ENCODE results near the gene PACS1. TPM values are rescaled to one million over a fixed set of nuclear protein-coding genes. Genes with fewer than 3 reads are reported as not detected.

The PACS1 gene
- total RNA-seq, 1 donor from 2014 or later = 86.9 TPM

DNA sequence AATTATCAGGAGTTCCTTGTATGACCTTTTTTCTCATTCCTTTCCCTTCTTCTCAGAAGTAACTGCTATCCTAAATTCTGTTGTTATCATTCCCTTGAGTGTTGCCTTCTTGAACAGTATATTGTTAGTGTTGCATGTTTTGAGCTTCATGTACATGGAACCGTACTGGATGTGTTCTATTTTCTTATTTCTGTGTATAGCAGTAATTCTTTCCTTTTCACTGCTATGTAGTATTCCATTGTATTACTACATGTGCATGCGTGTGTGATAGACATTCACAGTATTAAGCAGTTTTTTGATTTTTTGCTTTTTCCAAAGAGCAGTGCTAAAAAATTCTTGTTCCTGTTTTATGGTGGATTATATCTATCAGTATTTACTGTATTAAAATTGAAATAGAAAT, 108.1 kb downstream of the PACS1 start:
- DNase-seq (ENCODE audit: low read depth) (no peak), FAIRE-seq (no peak)
- H3K27me3 ChIP-seq (ENCODE audit: insufficient read depth, low read length) = no peaks in the 10 kb centered on the region
- Mint-ChIP-seq H3K27me3 (ENCODE audit: low read depth, unreplicated experiment) (no peaks in the 10 kb centered on the region), H3K9me3 (ENCODE audit: unreplicated experiment) (no peaks in the 10 kb centered on the region), H3K4me1 (ENCODE audit: low read depth, unreplicated experiment) (peaks cover 9% of the 10 kb centered on the region), H3K27ac (ENCODE audit: unreplicated experiment) (no peak overlapping the region), H3K36me3 (ENCODE audit: low read depth, unreplicated experiment) (peaks cover 5% of the 10 kb centered on the region), H3K4me3 (ENCODE audit: unreplicated experiment) (no peak overlapping the region)
- no peak overlapping the region for H3K4me3 ChIP-seq (ENCODE audit: insufficient read depth, low read depth, low read length)
- no peaks in the 10 kb centered on the region for H3K9me3 ChIP-seq (ENCODE audit: insufficient read depth, low read depth, low read length)
- no peak overlapping the region for H2AFZ ChIP-seq (ENCODE audit: low read depth, low read length)
- no peak overlapping the region for H3K27ac ChIP-seq (ENCODE audit: low read depth, low read length)
- TF ChIP-seq, protein P1, sequence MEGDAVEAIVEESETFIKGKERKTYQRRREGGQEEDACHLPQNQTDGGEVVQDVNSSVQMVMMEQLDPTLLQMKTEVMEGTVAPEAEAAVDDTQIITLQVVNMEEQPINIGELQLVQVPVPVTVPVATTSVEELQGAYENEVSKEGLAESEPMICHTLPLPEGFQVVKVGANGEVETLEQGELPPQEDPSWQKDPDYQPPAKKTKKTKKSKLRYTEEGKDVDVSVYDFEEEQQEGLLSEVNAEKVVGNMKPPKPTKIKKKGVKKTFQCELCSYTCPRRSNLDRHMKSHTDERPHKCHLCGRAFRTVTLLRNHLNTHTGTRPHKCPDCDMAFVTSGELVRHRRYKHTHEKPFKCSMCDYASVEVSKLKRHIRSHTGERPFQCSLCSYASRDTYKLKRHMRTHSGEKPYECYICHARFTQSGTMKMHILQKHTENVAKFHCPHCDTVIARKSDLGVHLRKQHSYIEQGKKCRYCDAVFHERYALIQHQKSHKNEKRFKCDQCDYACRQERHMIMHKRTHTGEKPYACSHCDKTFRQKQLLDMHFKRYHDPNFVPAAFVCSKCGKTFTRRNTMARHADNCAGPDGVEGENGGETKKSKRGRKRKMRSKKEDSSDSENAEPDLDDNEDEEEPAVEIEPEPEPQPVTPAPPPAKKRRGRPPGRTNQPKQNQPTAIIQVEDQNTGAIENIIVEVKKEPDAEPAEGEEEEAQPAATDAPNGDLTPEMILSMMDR (IDR thresholded peaks at IDR 0.05; ENCODE audit: insufficient read depth, low read depth, low read length) = no peak
- TF ChIP-seq EZH2 (IDR thresholded peaks at IDR 0.05; ENCODE audit: insufficient read depth, low read length) = no peak
- H3K36me3 ChIP-seq (ENCODE audit: insufficient read depth, low read length) = no peaks in the 10 kb centered on the region
- H3K79me2 ChIP-seq (ENCODE audit: insufficient read depth, low read length) = peaks cover 34% of the 10 kb centered on the region
- no peak overlapping the region for H3K4me2 ChIP-seq (ENCODE audit: low read length)
- H3K4me1 ChIP-seq (ENCODE audit: insufficient read depth, low read length) = no peaks in the 10 kb centered on the region
- H3K9ac ChIP-seq (ENCODE audit: low read length) = no peak overlapping the region
- H4K20me1 ChIP-seq (ENCODE audit: insufficient read depth, low read length) = peaks cover 39% of the 10 kb centered on the region

DNA sequence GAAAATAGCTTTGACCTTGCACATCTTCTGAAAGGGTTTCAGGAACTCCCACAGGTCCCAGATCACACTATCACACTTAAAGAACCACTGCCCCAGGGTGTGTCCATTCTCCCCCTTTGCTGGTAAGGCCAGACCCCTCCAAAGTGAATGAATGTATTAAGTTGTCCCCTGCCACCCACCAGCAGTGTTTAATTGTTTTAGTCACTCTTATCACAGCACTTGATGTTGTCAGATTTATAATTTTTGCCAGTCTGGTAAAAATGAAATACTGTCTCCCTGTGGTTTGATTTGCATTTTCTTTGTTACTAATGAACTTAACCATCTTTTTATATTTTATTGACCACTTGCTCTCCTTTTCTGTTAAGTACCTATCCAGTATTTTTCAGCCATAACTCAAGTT, 108.8 kb downstream of the PACS1 start:
- Histone ChIP-seq H3K79me2 (ENCODE audit: insufficient read depth, low read length) (peaks cover 39% of the 10 kb centered on the region), H3K27ac (ENCODE audit: low read depth, low read length) (no peak overlapping the region), H3K9ac (ENCODE audit: low read length) (no peak overlapping the region), H3K36me3 (ENCODE audit: insufficient read depth, low read length) (no peaks in the 10 kb centered on the region), H4K20me1 (ENCODE audit: insufficient read depth, low read length) (peaks cover 46% of the 10 kb centered on the region), H3K4me3 (ENCODE audit: insufficient read depth, low read depth, low read length) (no peak overlapping the region), H3K27me3 (ENCODE audit: insufficient read depth, low read length) (no peaks in the 10 kb centered on the region), H3K4me2 (ENCODE audit: low read length) (no peak overlapping the region), H2AFZ (ENCODE audit: low read depth, low read length) (no peak overlapping the region), H3K9me3 (ENCODE audit: insufficient read depth, low read depth, low read length) (no peaks in the 10 kb centered on the region), H3K4me1 (ENCODE audit: insufficient read depth, low read length) (no peaks in the 10 kb centered on the region)
- H3K4me3 Mint-ChIP-seq (ENCODE audit: unreplicated experiment) = no peak overlapping the region
- no peaks in the 10 kb centered on the region for H3K27me3 Mint-ChIP-seq (ENCODE audit: low read depth, unreplicated experiment)
- peaks cover 4% of the 10 kb centered on the region for H3K36me3 Mint-ChIP-seq (ENCODE audit: low read depth, unreplicated experiment)
- no peak overlapping the region for H3K27ac Mint-ChIP-seq (ENCODE audit: unreplicated experiment)
- H3K9me3 Mint-ChIP-seq (ENCODE audit: unreplicated experiment) = no peaks in the 10 kb centered on the region
- peaks cover 9% of the 10 kb centered on the region for H3K4me1 Mint-ChIP-seq (ENCODE audit: low read depth, unreplicated experiment)
- no peak for DNase-seq (ENCODE audit: low read depth)
- FAIRE-seq = no peak
- TF ChIP-seq, protein P1 (IDR thresholded peaks at IDR 0.05; ENCODE audit: insufficient read depth, low read depth, low read length) = no peak
- no peak for TF ChIP-seq EZH2 (IDR thresholded peaks at IDR 0.05; ENCODE audit: insufficient read depth, low read length)

DNA sequence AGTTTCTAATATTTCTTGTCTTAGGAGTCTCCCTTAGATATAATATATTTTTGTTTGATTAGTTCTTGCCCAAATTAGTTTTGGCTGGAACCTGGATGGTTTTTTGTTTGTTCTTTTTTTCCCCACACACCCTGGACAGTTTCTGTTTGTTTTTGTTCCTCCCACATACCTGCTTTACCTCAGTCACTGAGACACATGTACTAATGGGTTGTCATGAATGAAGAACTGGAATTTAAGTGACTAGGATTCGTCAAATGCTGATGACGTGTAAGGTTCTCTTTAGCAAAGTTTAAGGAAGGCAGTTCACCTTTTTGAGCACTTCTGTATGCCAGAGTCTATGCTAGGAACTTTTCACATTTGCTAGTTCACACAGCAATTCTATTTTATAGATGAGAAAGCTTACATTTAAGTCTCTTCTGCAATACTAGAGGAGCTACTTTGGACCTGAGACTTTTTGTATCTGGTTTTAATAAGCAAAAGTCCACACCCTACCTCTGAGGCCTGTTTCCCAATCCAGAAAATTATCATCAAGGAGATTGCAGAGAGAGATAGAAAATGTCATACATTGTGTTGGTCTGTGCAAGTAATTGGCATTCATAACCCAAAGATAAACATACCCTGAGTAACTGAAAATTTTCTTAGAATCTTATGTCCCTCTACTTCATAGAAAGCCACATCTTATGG, 111.7 kb downstream of the PACS1 start:
- H3K9me3 Mint-ChIP-seq (ENCODE audit: unreplicated experiment) = no peaks in the 10 kb centered on the region
- Histone ChIP-seq H3K27ac (ENCODE audit: low read depth, low read length) (no peak overlapping the region), H2AFZ (ENCODE audit: low read depth, low read length) (no peak overlapping the region), H3K9ac (ENCODE audit: low read length) (no peak overlapping the region), H3K4me3 (ENCODE audit: insufficient read depth, low read depth, low read length) (no peak overlapping the region), H3K79me2 (ENCODE audit: insufficient read depth, low read length) (peaks cover 30% of the 10 kb centered on the region), H3K4me1 (ENCODE audit: insufficient read depth, low read length) (no peaks in the 10 kb centered on the region), H4K20me1 (ENCODE audit: insufficient read depth, low read length) (peaks cover 51% of the 10 kb centered on the region), H3K36me3 (ENCODE audit: insufficient read depth, low read length) (no peaks in the 10 kb centered on the region), H3K9me3 (ENCODE audit: insufficient read depth, low read depth, low read length) (no peaks in the 10 kb centered on the region), H3K27me3 (ENCODE audit: insufficient read depth, low read length) (no peaks in the 10 kb centered on the region), H3K4me2 (ENCODE audit: low read length) (no peak overlapping the region)
- H3K4me1 Mint-ChIP-seq (ENCODE audit: low read depth, unreplicated experiment) = peaks cover 8% of the 10 kb centered on the region
- H3K27me3 Mint-ChIP-seq (ENCODE audit: low read depth, unreplicated experiment) = no peaks in the 10 kb centered on the region
- FAIRE-seq = no peak
- DNase-seq (ENCODE audit: low read depth) = no peak
- no peak overlapping the region for H3K4me3 Mint-ChIP-seq (ENCODE audit: unreplicated experiment)
- TF ChIP-seq, protein P1 (IDR thresholded peaks at IDR 0.05; ENCODE audit: insufficient read depth, low read depth, low read length) = no peak
- TF ChIP-seq EZH2 (IDR thresholded peaks at IDR 0.05; ENCODE audit: insufficient read depth, low read length) = no peak
- H3K27ac Mint-ChIP-seq (ENCODE audit: unreplicated experiment) = no peak overlapping the region
- peaks cover 7% of the 10 kb centered on the region for H3K36me3 Mint-ChIP-seq (ENCODE audit: low read depth, unreplicated experiment)

Measured in astrocyte (in vitro differentiated cells and primary cell).